Retina (tissue), 1 donor: ENCODE measurements around the gene ACTN2.

Experiments used
- DNase-seq: peaks from one replicate; pipeline ENCODE4 v3.0.0-alpha.2; 2016

Gene ACTN2

DNA sequence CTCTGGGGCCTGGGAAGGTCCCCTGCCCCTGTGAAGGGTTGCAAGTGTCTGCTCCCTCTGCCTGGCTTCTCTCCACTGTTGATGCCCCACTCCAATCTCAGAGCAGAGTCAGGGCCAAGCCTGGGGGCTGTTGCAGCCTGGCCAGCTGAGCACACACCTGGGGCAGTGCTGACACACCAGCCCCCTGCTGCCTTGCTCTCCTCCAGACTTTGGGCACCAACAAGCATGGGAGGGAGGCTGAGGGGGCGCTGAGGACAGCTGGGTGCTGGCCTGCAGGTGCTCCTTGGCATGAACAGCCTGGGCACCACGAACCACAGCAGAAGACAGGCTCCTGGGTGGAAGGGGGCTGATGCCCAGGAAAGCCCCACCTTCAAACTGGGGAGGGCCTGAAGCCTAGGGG, 99.2 kb downstream of the ACTN2 start:
- DNase-seq, result no peak

- DNase-seq, result no peak
These were observed 100.2 kb downstream of the ACTN2 start for GRCh38 chr1:236786453-236786852.

GRCh38 chr1:236794585-236795034, 108.3 kb downstream of the ACTN2 start:
- no peak for DNase-seq

GRCh38 chr1:236795035-236795756, 108.9 kb downstream of the ACTN2 start, which contains the start of gene MTR:
TSS of gene MTR (plus strand) at chr1:236795292. CDS start at chr1:236795704, 412 bp downstream.
- peak; percentile 98 for DNase-seq

DNA sequence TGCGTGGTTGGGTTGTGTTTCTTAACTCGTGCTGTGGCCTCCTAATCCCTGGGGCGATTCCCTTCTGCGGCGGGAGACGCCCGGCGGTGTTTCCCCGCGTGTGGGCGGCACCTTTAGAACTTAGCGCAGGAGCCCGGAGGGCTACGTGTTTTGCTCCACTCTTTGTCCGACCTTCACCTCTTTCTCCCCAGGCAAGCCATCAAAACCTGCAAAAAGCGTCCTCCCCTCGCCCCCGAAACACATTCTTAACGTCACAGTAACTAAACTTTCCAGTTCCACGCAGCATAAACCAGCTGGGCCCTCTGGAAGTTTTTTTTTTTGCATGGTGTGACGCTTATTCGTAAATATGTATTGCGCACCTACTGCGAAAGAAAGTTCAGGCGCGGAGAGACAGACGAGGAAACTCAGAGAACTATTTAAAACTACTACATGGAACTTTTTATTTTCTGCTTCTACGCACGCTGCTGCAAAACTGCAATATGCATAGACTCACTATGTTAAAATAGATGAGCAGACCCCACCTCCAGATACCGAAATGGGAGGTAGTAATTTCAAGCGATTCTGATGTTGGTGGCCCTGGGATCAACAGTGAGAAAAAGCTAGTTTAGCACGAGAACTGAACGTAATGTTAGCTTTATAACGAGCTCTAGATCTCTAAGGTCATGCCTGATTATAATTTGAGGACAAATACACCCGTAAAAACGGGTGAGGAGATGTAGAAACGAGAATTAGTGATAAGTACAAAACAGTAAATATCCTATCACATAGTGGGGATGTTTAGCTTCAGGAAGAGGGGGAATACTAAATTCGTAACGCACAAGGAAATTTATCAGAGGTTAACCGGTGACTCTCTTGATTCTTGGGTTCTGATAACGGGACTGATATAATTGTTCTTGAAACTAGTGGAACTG, 109.7 kb downstream of the ACTN2 start:
- no peak for DNase-seq

DNA sequence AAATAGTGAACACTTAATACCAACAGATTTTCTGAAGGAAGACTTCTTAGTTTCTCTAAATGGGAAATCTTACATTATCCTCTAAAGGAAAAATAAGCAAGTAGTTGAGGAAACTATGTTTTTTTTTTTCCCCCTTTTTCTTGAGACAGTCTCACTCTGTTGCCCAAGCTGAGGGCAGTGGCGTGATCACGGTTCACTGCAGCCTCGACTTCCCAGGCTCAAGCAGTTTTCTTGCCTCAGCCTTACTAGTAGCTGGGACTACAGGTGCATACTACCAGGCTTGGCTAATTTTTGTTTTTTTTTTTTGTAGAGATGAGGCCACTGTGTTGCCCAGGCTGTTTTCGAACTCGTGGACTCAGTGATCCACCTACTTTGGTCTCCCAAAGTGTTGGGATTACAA, 112.7 kb downstream of the ACTN2 start:
- no peak for DNase-seq

- DNase-seq, result no peak
These were observed 113.8 kb downstream of the ACTN2 start for GRCh38 chr1:236800002-236800620.

DNA sequence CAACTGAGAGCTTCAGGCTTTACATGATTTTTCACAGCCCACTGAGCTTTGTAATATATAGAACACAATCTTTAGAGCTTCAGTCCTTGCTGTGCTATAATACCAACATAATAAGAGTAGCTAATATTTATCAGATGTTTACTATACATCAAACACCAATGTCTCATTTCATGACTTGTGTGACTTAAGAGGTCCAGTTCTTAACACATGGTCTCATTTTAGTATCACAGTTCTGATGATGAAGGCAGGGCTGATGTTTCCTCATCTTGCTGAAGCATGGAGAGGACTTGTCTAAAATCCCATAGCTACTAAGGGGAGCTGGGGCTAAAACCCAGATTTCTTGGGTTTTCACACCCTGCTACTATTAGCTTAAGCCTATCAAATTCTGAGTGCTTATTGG, 114.3 kb downstream of the ACTN2 start:
- DNase-seq, result no peak

- DNase-seq, result no peak
These were observed 116.0 kb downstream of the ACTN2 start for GRCh38 chr1:236802264-236802663.

DNA sequence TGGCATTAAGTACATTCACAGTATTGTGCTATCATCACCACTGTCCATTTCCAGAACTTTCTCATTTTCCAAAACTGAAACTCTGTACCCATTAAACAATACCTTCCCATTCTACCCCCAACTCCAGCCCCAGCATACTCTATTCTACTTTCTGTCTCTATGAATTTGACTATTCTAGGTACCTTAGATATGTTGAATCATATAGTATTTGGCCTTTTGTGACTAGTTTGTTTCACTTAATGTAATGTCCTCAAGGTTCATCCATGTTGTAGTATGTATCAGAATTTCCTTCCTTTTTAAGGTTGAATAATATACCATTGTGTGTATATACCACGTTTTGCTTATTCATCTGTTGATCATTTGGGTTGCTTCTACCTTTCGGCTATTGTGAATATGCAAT, 120.3 kb downstream of the ACTN2 start:
- DNase-seq, result no peak

DNA sequence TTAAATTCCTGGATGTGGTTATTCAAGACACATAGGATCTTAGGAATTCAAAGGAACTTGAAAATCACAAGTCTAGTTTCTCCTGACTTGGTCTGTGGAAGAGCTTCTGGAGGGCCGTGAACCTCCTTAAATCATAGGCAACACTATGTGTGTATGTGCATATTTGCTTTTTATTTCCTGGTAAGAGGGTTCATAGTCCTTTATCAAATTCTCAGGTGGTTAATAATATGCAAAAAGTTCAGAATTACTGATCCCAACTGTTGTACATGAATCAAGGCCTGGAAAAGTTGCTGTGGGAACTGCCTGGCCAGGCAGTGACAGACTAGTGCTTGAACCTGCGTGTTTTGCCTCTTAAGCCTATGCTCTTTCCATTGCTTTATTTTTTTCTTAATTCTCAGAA, 121.7 kb downstream of the ACTN2 start:
- no peak for DNase-seq

- no peak for DNase-seq
These were observed 122.3 kb downstream of the ACTN2 start for GRCh38 chr1:236808564-236809130.

DNA sequence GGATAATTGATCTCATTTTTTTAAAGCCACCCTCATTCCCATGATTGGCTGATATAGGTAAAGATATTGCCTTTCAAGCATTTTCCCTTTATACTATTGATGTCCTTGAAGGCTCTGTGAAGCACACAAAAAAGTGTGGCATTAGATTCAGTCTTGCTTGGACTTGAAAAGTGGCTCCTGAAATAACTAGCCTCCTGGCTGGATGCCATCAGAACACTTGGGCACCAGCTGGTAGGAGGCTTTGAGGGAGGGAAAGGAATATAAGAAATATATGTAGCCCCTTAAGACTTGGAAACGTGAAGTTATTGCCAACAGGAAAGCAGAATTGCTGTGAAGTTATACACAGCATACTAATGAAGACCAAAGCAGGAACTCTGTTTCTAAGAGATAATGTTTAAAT, 122.8 kb downstream of the ACTN2 start:
- DNase-seq, result no peak

- DNase-seq, result no peak
These were observed 123.7 kb downstream of the ACTN2 start for GRCh38 chr1:236810018-236810417.

- no peak for DNase-seq
These were observed 126.2 kb downstream of the ACTN2 start for GRCh38 chr1:236812334-236813030.
